ENCODE data around the gene BNC2. TPM values are rescaled to one million over a fixed set of nuclear protein-coding genes. Genes with fewer than 3 reads are reported as not detected.

BNC2 gene
- total and polyA plus RNA-seq, 2 experiments from 2014 or later, result 13.8 to 18.5 TPM

GRCh38 chr9:16687678-16688369, 182.6 kb downstream of the BNC2 start:
- no peaks in the 10 kb centered on the region for H3K27me3 ChIP-seq (replicated peaks; ENCODE audit: insufficient read depth)
- H3K36me3 ChIP-seq (ENCODE audit: low read depth), result 0 out of 2 replicates have a peak, but pooled peaks cover 5% of the 10 kb centered on the region
- 0 out of 2 replicates have a peak, but pooled peaks cover 11% of the 10 kb centered on the region for H3K4me1 ChIP-seq (ENCODE audit: insufficient read depth)
- H3F3A ChIP-seq (ENCODE audit: insufficient read depth), result no peaks in the 10 kb centered on the region; the same call in 1 of the 2 replicates
- no peak overlapping the region for H3K9ac ChIP-seq
- no peak overlapping the region for H2AFZ ChIP-seq
- in situ Hi-C loops (cut with MboI), result no loop called here
- peaks cover 93% of the 10 kb centered on the region for H3K79me2 ChIP-seq (ENCODE audit: insufficient read depth)
- 94 to 95% methylated on average over 5 of the region's 5 CpGs for WGBS, 2 experiments (ENCODE audit: low coverage in 1 of 2, low lambda C conversion rate in 2 of 2, missing lambda C conversion rate in 2 of 2)
- H3K9me2 ChIP-seq (ENCODE audit: insufficient read depth), result no peaks in the 10 kb centered on the region
- H4K20me1 ChIP-seq (ENCODE audit: insufficient read depth), result no peaks in the 10 kb centered on the region
- no peak overlapping the region for H3K4me3 ChIP-seq
- no peak for DNase-seq
- TF ChIP-seq EZH2phosphoT487 (IDR thresholded peaks at IDR 0.05; ENCODE audit: insufficient read depth, low read depth) (no peak), EZH2 (IDR thresholded peaks at IDR 0.05; ENCODE audit: insufficient read depth, poor library complexity, severe bottlenecking) (no peak)
- H3K9me3 ChIP-seq (ENCODE audit: low read depth), result no peaks in the 10 kb centered on the region
- no peak overlapping the region for H3K4me2 ChIP-seq (ENCODE audit: unreplicated experiment)
- H3K27ac ChIP-seq, result no peak overlapping the region

GRCh38 chr9:16683326-16683725, 187.1 kb downstream of the BNC2 start:
- no peak for TF ChIP-seq EZH2 (IDR thresholded peaks at IDR 0.05; ENCODE audit: insufficient read depth, poor library complexity, severe bottlenecking)
- Histone ChIP-seq H3K4me1 (ENCODE audit: insufficient read depth) (peaks cover 38% of the 10 kb centered on the region), H3K27ac (no peak overlapping the region), H4K20me1 (ENCODE audit: insufficient read depth) (no peaks in the 10 kb centered on the region), H2AFZ (no peak overlapping the region), H3K4me2 (ENCODE audit: unreplicated experiment) (peak overlapping the region; percentile 4), H3K27me3 (replicated peaks; ENCODE audit: insufficient read depth) (no peaks in the 10 kb centered on the region), H3F3A (ENCODE audit: insufficient read depth) (peaks cover 29% of the 10 kb centered on the region), H3K9me3 (ENCODE audit: low read depth) (no peaks in the 10 kb centered on the region), H3K4me3 (no peak overlapping the region), H3K9me2 (ENCODE audit: insufficient read depth) (no peaks in the 10 kb centered on the region), H3K9ac (no peak overlapping the region), H3K79me2 (ENCODE audit: insufficient read depth) (peaks cover 80% of the 10 kb centered on the region), H3K36me3 (ENCODE audit: low read depth) (0 out of 2 replicates have a peak, but pooled peaks cover 5% of the 10 kb centered on the region)
- in situ Hi-C loops (cut with MboI), result no loop called here
- 95 to 96% methylated on average over 2 of the region's 2 CpGs for WGBS, 2 experiments (ENCODE audit: low coverage in 1 of 2, low lambda C conversion rate in 2 of 2, missing lambda C conversion rate in 2 of 2)
- peak; percentile 28 for DNase-seq

- H4K20me1 ChIP-seq (ENCODE audit: insufficient read depth), result no peaks in the 10 kb centered on the region
- no peak overlapping the region for H2AFZ ChIP-seq
- TF ChIP-seq EZH2phosphoT487 (IDR thresholded peaks at IDR 0.05; ENCODE audit: insufficient read depth, low read depth) (no peak), EZH2 (IDR thresholded peaks at IDR 0.05; ENCODE audit: insufficient read depth, poor library complexity, severe bottlenecking) (no peak)
- peaks cover 79% of the 10 kb centered on the region for H3K79me2 ChIP-seq (ENCODE audit: insufficient read depth)
- no peaks in the 10 kb centered on the region for H3K9me2 ChIP-seq (ENCODE audit: insufficient read depth)
- peaks cover 29% of the 10 kb centered on the region for H3F3A ChIP-seq (ENCODE audit: insufficient read depth)
- H3K36me3 ChIP-seq (ENCODE audit: low read depth), result 0 out of 2 replicates have a peak, but pooled peaks cover 5% of the 10 kb centered on the region
- no peak overlapping the region for H3K27ac ChIP-seq
- no peak overlapping the region for H3K9ac ChIP-seq
- no peaks in the 10 kb centered on the region for H3K27me3 ChIP-seq (replicated peaks; ENCODE audit: insufficient read depth)
- in situ Hi-C loops (cut with MboI), result no loop called here
- H3K4me2 ChIP-seq (ENCODE audit: unreplicated experiment), result no peak overlapping the region
- H3K4me3 ChIP-seq, result no peak overlapping the region
- 96 to 99% methylated on average over 7 of the region's 7 CpGs for WGBS, 2 experiments (ENCODE audit: low coverage in 1 of 2, low lambda C conversion rate in 2 of 2, missing lambda C conversion rate in 2 of 2)
- H3K4me1 ChIP-seq (ENCODE audit: insufficient read depth), result peaks cover 38% of the 10 kb centered on the region
- no peak for DNase-seq
- H3K9me3 ChIP-seq (ENCODE audit: low read depth), result no peaks in the 10 kb centered on the region
These were observed 188.2 kb downstream of the BNC2 start for GRCh38 chr9:16682273-16682672.

DNA sequence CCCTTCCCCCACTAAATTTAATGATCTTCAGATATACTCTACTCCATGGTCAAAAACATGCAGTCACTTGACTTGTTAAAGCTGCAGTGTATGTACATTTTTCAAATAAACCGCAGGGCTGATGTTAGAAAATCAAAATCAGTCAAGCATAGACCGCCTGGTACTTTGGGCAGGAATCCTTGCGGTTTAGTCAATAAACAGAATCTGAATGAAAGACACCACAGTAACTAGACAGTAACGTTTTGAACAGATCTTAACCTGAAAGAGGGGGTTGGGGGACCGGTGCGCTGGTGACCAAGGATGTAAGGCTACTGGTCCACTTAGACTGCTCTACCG, 188.8 kb downstream of the BNC2 start:
- Histone ChIP-seq H3K79me2 (ENCODE audit: insufficient read depth) (peaks cover 80% of the 10 kb centered on the region), H2AFZ (no peak overlapping the region), H3K9ac (peak overlapping the region; percentile 47; the same call in 1 of the 2 replicates), H3K9me3 (ENCODE audit: low read depth) (no peaks in the 10 kb centered on the region), H3K4me2 (ENCODE audit: unreplicated experiment) (peak overlapping the region; percentile 47), H3K27me3 (replicated peaks; ENCODE audit: insufficient read depth) (no peaks in the 10 kb centered on the region), H3K36me3 (ENCODE audit: low read depth) (no peaks in the 10 kb centered on the region), H3K9me2 (ENCODE audit: insufficient read depth) (no peaks in the 10 kb centered on the region), H3K4me3 (0 out of 2 replicates have a peak overlapping the region, but pooled peaks have one; percentile 28), H3K4me1 (ENCODE audit: insufficient read depth) (peaks cover 38% of the 10 kb centered on the region), H4K20me1 (ENCODE audit: insufficient read depth) (no peaks in the 10 kb centered on the region), H3K27ac (peak overlapping the region; percentile 77; the same call in 1 of the 2 replicates), H3F3A (ENCODE audit: insufficient read depth) (peaks cover 29% of the 10 kb centered on the region)
- WGBS, 2 experiments (ENCODE audit: low coverage in 1 of 2, low lambda C conversion rate in 2 of 2, missing lambda C conversion rate in 2 of 2), result 61 to 64% methylated on average over 7 of the region's 7 CpGs
- in situ Hi-C loops (cut with MboI), result no loop called here
- no peak for DNase-seq
- TF ChIP-seq EZH2phosphoT487 (IDR thresholded peaks at IDR 0.05; ENCODE audit: insufficient read depth, low read depth), result no peak
- no peak for TF ChIP-seq EZH2 (IDR thresholded peaks at IDR 0.05; ENCODE audit: insufficient read depth, poor library complexity, severe bottlenecking)

Data from GM23248 (cell line).